ENCODE measurements around the gene XCL1.

Gene XCL1

DNA sequence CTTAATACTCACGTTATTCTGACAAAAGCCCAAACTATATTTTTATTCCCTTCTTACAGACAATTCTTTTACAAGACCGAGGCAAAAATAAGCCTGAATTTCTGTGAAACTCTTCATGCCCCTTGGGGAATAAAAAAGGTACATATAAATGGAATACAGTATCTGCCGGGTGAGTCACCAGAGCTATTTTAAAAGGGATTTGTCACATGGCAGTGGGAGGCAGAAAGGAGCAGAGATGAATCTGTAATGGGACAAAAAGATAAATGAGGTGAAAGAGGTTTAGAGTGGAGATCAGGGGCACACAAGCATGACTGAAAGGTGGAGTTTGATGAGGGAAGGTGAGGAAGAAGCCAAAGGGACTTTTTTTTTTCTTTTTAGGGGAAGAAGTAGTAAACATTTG, 8.8 kb downstream of the XCL1 start:
- no peak for TF ChIP-seq SIN3A (IDR thresholded peaks at IDR 0.05; ENCODE audit: borderline replicate concordance, insufficient read depth, low read length)
- no peak for TF ChIP-seq REST (IDR thresholded peaks at IDR 0.05; ENCODE audit: insufficient read depth in 1 of 2, low read depth in 2 of 2, low read length in 2 of 2)
- TF ChIP-seq FOXP2 (optimal IDR thresholded peaks at IDR 0.05; ENCODE audit: borderline replicate concordance, extremely low read depth, extremely low read length, insufficient read depth), result no peak
- TF ChIP-seq POLR2AphosphoS5 (IDR thresholded peaks at IDR 0.05; ENCODE audit: low read depth, low read length), result no peak
- TF ChIP-seq TAF1 (IDR thresholded peaks at IDR 0.05; ENCODE audit: borderline replicate concordance, insufficient read depth, low read length), result no peak

GRCh38 chr1:168585937-168586336, 9.5 kb downstream of the XCL1 start:
- TF ChIP-seq FOXP2 (optimal IDR thresholded peaks at IDR 0.05; ENCODE audit: borderline replicate concordance, extremely low read depth, extremely low read length, insufficient read depth), result no peak
- no peak for TF ChIP-seq REST (IDR thresholded peaks at IDR 0.05; ENCODE audit: insufficient read depth in 1 of 2, low read depth in 2 of 2, low read length in 2 of 2)
- TF ChIP-seq SIN3A (IDR thresholded peaks at IDR 0.05; ENCODE audit: borderline replicate concordance, insufficient read depth, low read length), result no peak
- TF ChIP-seq POLR2AphosphoS5 (IDR thresholded peaks at IDR 0.05; ENCODE audit: low read depth, low read length), result no peak
- no peak for TF ChIP-seq TAF1 (IDR thresholded peaks at IDR 0.05; ENCODE audit: borderline replicate concordance, insufficient read depth, low read length)

DNA sequence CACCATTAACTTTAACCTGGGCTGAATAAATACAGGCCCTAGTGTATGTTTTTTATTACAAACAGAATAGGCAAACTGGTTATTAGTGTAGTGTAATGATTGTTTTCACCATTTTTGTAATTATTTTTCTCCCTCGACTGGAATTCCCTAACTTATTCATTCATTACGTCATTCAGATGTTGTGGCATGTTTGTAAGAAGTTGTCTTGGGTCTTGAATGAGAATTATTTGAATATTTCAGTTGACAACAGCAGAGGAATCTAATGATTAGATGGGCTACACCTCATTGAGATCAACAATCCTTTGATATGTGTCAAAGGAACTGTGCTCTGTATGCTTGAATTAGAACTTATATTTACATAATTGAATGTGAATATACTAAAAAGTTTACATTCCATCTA, 12.8 kb downstream of the XCL1 start:
- no peak for TF ChIP-seq SIN3A (IDR thresholded peaks at IDR 0.05; ENCODE audit: borderline replicate concordance, insufficient read depth, low read length)
- TF ChIP-seq REST (IDR thresholded peaks at IDR 0.05; ENCODE audit: insufficient read depth in 1 of 2, low read depth in 2 of 2, low read length in 2 of 2), result no peak
- TF ChIP-seq POLR2AphosphoS5 (IDR thresholded peaks at IDR 0.05; ENCODE audit: low read depth, low read length), result no peak
- no peak for TF ChIP-seq FOXP2 (optimal IDR thresholded peaks at IDR 0.05; ENCODE audit: borderline replicate concordance, extremely low read depth, extremely low read length, insufficient read depth)
- TF ChIP-seq TAF1 (IDR thresholded peaks at IDR 0.05; ENCODE audit: borderline replicate concordance, insufficient read depth, low read length), result no peak

DNA sequence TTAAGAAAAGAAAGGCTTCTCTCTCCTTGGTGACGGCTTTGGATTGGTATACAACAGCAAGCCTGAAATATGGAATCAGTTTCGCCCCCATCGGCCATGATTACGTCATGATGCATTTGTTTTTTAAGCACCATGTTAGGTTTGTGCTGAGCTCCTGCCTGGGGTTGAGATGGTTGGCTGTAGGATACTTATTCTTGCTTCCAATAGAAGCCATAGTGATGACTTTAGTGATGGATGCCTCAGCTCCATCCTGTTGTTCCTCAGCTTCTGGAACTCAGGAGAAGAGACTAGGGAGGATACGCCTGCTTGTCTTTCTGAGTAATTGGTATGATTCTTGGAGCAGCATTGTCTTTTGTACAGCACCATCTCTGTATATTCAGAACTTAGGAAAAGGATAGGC, 14.7 kb downstream of the XCL1 start:
- TF ChIP-seq SIN3A (IDR thresholded peaks at IDR 0.05; ENCODE audit: borderline replicate concordance, insufficient read depth, low read length), result no peak
- no peak for TF ChIP-seq TAF1 (IDR thresholded peaks at IDR 0.05; ENCODE audit: borderline replicate concordance, insufficient read depth, low read length)
- TF ChIP-seq POLR2AphosphoS5 (IDR thresholded peaks at IDR 0.05; ENCODE audit: low read depth, low read length), result no peak
- TF ChIP-seq FOXP2 (optimal IDR thresholded peaks at IDR 0.05; ENCODE audit: borderline replicate concordance, extremely low read depth, extremely low read length, insufficient read depth), result no peak
- no peak for TF ChIP-seq REST (IDR thresholded peaks at IDR 0.05; ENCODE audit: insufficient read depth in 1 of 2, low read depth in 2 of 2, low read length in 2 of 2)
